ENCODE results near the gene SLC25A34.

DNA sequence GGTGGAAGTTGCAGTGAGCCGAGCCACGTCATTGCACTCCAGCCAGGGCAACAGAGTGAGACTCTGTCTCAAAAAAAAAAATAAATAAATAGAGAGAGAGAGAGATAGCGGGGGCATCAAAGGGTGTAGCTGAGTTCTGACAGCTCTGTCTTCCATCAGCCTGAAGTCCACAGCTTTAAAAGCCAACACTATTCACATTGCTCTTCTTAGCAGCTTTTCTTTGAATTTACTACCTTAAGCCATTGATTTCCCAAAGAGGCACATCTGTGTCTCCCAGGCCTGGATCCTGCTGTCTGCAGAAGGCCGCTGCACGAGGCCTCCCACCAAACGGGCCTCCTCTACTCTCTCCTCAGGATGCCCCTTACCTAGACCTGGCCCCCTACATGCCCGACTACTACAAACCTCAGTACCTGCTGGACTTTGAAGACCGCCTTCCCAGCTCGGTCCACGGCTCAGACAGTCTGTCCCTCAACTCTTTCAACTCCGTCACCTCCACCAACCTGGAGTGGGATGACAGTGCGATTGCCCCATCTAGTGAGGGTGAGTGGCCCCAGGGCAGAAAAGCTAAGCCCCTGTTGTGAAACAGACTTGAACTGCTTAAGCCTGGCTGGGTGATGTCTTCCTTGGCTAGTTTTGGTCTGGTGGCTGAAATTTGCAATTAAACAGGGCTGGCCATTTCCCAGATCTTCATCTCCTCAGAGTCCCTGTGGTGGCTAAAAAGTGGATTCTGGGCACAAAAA, 16.5 kb upstream of the SLC25A34 start:
- TF ChIP-seq, protein P1, sequence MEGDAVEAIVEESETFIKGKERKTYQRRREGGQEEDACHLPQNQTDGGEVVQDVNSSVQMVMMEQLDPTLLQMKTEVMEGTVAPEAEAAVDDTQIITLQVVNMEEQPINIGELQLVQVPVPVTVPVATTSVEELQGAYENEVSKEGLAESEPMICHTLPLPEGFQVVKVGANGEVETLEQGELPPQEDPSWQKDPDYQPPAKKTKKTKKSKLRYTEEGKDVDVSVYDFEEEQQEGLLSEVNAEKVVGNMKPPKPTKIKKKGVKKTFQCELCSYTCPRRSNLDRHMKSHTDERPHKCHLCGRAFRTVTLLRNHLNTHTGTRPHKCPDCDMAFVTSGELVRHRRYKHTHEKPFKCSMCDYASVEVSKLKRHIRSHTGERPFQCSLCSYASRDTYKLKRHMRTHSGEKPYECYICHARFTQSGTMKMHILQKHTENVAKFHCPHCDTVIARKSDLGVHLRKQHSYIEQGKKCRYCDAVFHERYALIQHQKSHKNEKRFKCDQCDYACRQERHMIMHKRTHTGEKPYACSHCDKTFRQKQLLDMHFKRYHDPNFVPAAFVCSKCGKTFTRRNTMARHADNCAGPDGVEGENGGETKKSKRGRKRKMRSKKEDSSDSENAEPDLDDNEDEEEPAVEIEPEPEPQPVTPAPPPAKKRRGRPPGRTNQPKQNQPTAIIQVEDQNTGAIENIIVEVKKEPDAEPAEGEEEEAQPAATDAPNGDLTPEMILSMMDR (IDR thresholded peaks at IDR 0.05) = no peak
- TF ChIP-seq POLR2AphosphoS5 (IDR thresholded peaks at IDR 0.05) (no peak), POLR2A (IDR thresholded peaks at IDR 0.05; ENCODE audit: low read depth) (no peak), EP300 (IDR thresholded peaks at IDR 0.05) (no peak)

All from esophagus muscularis mucosa (tissue), 4 donors.